ENCODE data around the gene MAN2B2. TPM values are rescaled to one million over a fixed set of nuclear protein-coding genes. Genes with fewer than 3 reads are reported as not detected.

MAN2B2 gene
- total and polyA plus RNA-seq, 9 of the 15 experiments (the other 6 are each of a cell fraction or from before 2014, with no cell fraction given): 0.21 to 8.8 (median 3.7) TPM

GRCh38 chr4:6568148-6568547 is 6.8 kb upstream of the MAN2B2 start:
- no peak overlapping the region for H3K9ac ChIP-seq (ENCODE audit: insufficient read depth in 1 of 2, low read depth in 2 of 2, low read length in 2 of 2)
- no peaks in the 10 kb centered on the region for H3K9me1 ChIP-seq (ENCODE audit: control insufficient read depth, insufficient read depth, low read length)
- H3K9me3 ChIP-seq (replicated peaks; ENCODE audit: control insufficient read depth, insufficient read depth, low read depth, low read length): peaks cover 7% of the 10 kb centered on the region; the same call in 1 of the 2 replicates
- H3K27me3 ChIP-seq (ENCODE audit: control insufficient read depth in 2 of 2, insufficient read depth in 2 of 2, low read length in 2 of 2): peaks cover 9 to 57% of the 10 kb centered on the region in 2 experiments
- no peak overlapping the region for H3K4me2 ChIP-seq (ENCODE audit: insufficient read depth, low read length)
- no peak overlapping the region for H3K4me3 ChIP-seq
- no TSS peak for BruUV-seq (replicated peaks)
- ChIA-PET POLR2A (interaction anchor here (0.6 to 1.1 kb wide), 2 partner anchors 23 to 48 kb away, joined by 3 to 4 read pairs; no protein-coding TSS in a partner anchor), CTCF (ENCODE audit: low intra/inter-chr PET ratio) (no interaction called here)
- WGBS (ENCODE audit: insufficient coverage, low coverage, missing lambda C conversion rate): 5% methylated on average over 7 of the region's 7 CpGs
- no peaks in the 10 kb centered on the region for H3K79me2 ChIP-seq (ENCODE audit: control insufficient read depth, insufficient read depth, low read length)
- intact Hi-C loops (cut with micrococcal nuclease) (no loop called here), in situ Hi-C loops (cut with MboI) (no loop called here)
- TF ChIP-seq ZNF280A (IDR thresholded peaks at IDR 0.05; ENCODE audit: low read depth, partially characterized antibody) (no peak), NUFIP1 (IDR thresholded peaks at IDR 0.05; ENCODE audit: partially characterized antibody) (no peak), ZBTB8A (IDR thresholded peaks at IDR 0.05; ENCODE audit: partially characterized antibody) (no peak)
- no peaks in the 10 kb centered on the region for H4K20me1 ChIP-seq (replicated peaks; ENCODE audit: control insufficient read depth, insufficient read depth, low read length)
- peaks cover 6 to 13% of the 10 kb centered on the region in 2 experiments; a peak in 3 of 5 replicates for H3K4me1 ChIP-seq (replicated peaks in 1 of 2; ENCODE audit: control insufficient read depth in 2 of 2, insufficient read depth in 2 of 2, low read length in 2 of 2)
- H2AFZ ChIP-seq (ENCODE audit: low read depth, low read length): no peak overlapping the region
- no peak for DNase-seq (ENCODE audit: extremely low read depth in 1 of 4, low spot score in 3 of 4)
- no peaks in the 10 kb centered on the region for H3K36me3 ChIP-seq (ENCODE audit: control insufficient read depth, insufficient read depth, low read length)
- no peak for FAIRE-seq
- no peak for ATAC-seq
- no peak overlapping the region for H3K27ac ChIP-seq (ENCODE audit: extremely low read depth, low read depth, low read length)

Measured in K562 (cell line).